Measurements from ENCODE around the gene RPH3AL. TPM values are rescaled to one million over a fixed set of nuclear protein-coding genes. Genes with fewer than 3 reads are reported as not detected.
"Not testable (repeated sequence)": the region's sequence is repeated elsewhere in the genome, so short reads cannot be mapped to it uniquely, and the experiment has no call there.

The RPH3AL gene
- total RNA-seq, 1 experiment from 2014 or later, result 26.0 TPM

GRCh38 chr17:202501-202951 lies 150.1 kb downstream of the RPH3AL start:
- BruUV-seq (replicated peaks), result no TSS peak
- Histone ChIP-seq H3K9me3 (ENCODE audit: insufficient read depth, low read depth) (no peaks in the 10 kb centered on the region), H3K79me2 (ENCODE audit: low read depth) (no peaks in the 10 kb centered on the region), H3K4me1 (replicated peaks; ENCODE audit: insufficient read depth) (no peaks in the 10 kb centered on the region), H3K27ac (no peak overlapping the region), H3K4me2 (no peak overlapping the region), H3F3A (ENCODE audit: insufficient read depth, low read depth) (no peaks in the 10 kb centered on the region), H3K36me3 (ENCODE audit: low read depth) (no peaks in the 10 kb centered on the region), H3K4me3 (no peak overlapping the region), H3K9me2 (ENCODE audit: insufficient read depth) (no peaks in the 10 kb centered on the region), H2AFZ (no peak overlapping the region), H3K27me3 (ENCODE audit: insufficient read depth, low read depth) (peaks cover 58% of the 10 kb centered on the region), H4K20me1 (ENCODE audit: insufficient read depth) (0 out of 2 replicates have a peak, but pooled peaks cover 3% of the 10 kb centered on the region)
- no peak for DNase-seq
- intact Hi-C loops (cut with micrococcal nuclease; ENCODE audit: unreplicated experiment), result no loop called here
- POLR2A ChIA-PET (ENCODE audit: unreplicated experiment), result interaction anchor here (0.6 kb wide), 1 partner anchor 497 kb away, joined by 7 read pairs; no protein-coding TSS in a partner anchor
- CTCF ChIA-PET, result no interaction called here
- TF ChIP-seq CTCF (conservative IDR thresholded peaks at IDR 0.05) (no peak), EZH2 (IDR thresholded peaks at IDR 0.05; ENCODE audit: low read depth) (no peak)

- H3K27ac ChIP-seq; H3K9me2 ChIP-seq (ENCODE audit: insufficient read depth); CTCF ChIA-PET; H3F3A ChIP-seq (ENCODE audit: insufficient read depth, low read depth); H4K20me1 ChIP-seq (ENCODE audit: insufficient read depth); DNase-seq; H3K4me3 ChIP-seq; H3K79me2 ChIP-seq (ENCODE audit: low read depth); H3K36me3 ChIP-seq (ENCODE audit: low read depth); H3K9me3 ChIP-seq (ENCODE audit: insufficient read depth, low read depth); POLR2A ChIA-PET (ENCODE audit: unreplicated experiment); BruUV-seq (replicated peaks); H2AFZ ChIP-seq; intact Hi-C loops (cut with micrococcal nuclease; ENCODE audit: unreplicated experiment); H3K4me1 ChIP-seq (replicated peaks; ENCODE audit: insufficient read depth); H3K4me2 ChIP-seq: not testable (repeated sequence)
- peaks cover 66% of the 10 kb centered on the region for H3K27me3 ChIP-seq (ENCODE audit: insufficient read depth, low read depth)
These were observed 150.9 kb downstream of the RPH3AL start for GRCh38 chr17:201736-202135.

- H2AFZ ChIP-seq; H3K36me3 ChIP-seq (ENCODE audit: low read depth); H3F3A ChIP-seq (ENCODE audit: insufficient read depth, low read depth); H3K9me2 ChIP-seq (ENCODE audit: insufficient read depth); H3K4me3 ChIP-seq; intact Hi-C loops (cut with micrococcal nuclease; ENCODE audit: unreplicated experiment); DNase-seq; BruUV-seq (replicated peaks); H3K9me3 ChIP-seq (ENCODE audit: insufficient read depth, low read depth); POLR2A ChIA-PET (ENCODE audit: unreplicated experiment); H3K4me2 ChIP-seq; H3K79me2 ChIP-seq (ENCODE audit: low read depth); H4K20me1 ChIP-seq (ENCODE audit: insufficient read depth); H3K27ac ChIP-seq; H3K4me1 ChIP-seq (replicated peaks; ENCODE audit: insufficient read depth); CTCF ChIA-PET: not testable (repeated sequence)
- peaks cover 71% of the 10 kb centered on the region for H3K27me3 ChIP-seq (ENCODE audit: insufficient read depth, low read depth)
These were observed 151.3 kb downstream of the RPH3AL start for GRCh38 chr17:201257-201656.

- ChIA-PET CTCF (no interaction called here), POLR2A (ENCODE audit: unreplicated experiment) (no interaction called here)
- no peak overlapping the region for H2AFZ ChIP-seq
- no peak for DNase-seq
- H3K4me3 ChIP-seq, result no peak overlapping the region
- intact Hi-C loops (cut with micrococcal nuclease; ENCODE audit: unreplicated experiment), result no loop called here
- BruUV-seq (replicated peaks), result no TSS peak
- no peaks in the 10 kb centered on the region for H3K9me2 ChIP-seq (ENCODE audit: insufficient read depth)
- no peaks in the 10 kb centered on the region for H3K4me1 ChIP-seq (replicated peaks; ENCODE audit: insufficient read depth)
- H4K20me1 ChIP-seq (ENCODE audit: insufficient read depth), result 0 out of 2 replicates have a peak, but pooled peaks cover 3% of the 10 kb centered on the region
- TF ChIP-seq EZH2 (IDR thresholded peaks at IDR 0.05; ENCODE audit: low read depth), result no peak
- TF ChIP-seq CTCF (conservative IDR thresholded peaks at IDR 0.05), result no peak
- no peaks in the 10 kb centered on the region for H3K36me3 ChIP-seq (ENCODE audit: low read depth)
- H3F3A ChIP-seq (ENCODE audit: insufficient read depth, low read depth), result no peaks in the 10 kb centered on the region
- H3K27ac ChIP-seq, result no peak overlapping the region
- no peaks in the 10 kb centered on the region for H3K79me2 ChIP-seq (ENCODE audit: low read depth)
- no peaks in the 10 kb centered on the region for H3K9me3 ChIP-seq (ENCODE audit: insufficient read depth, low read depth)
- H3K27me3 ChIP-seq (ENCODE audit: insufficient read depth, low read depth), result peaks cover 78% of the 10 kb centered on the region
- H3K4me2 ChIP-seq, result no peak overlapping the region
These were observed 152.0 kb downstream of the RPH3AL start for GRCh38 chr17:200586-200985.
